Esophagus squamous epithelium (tissue), 5 donors: Measurements from ENCODE around the gene VWA5A. TPM values are rescaled to one million over a fixed set of nuclear protein-coding genes. Genes with fewer than 3 reads are reported as not detected.

ENCODE experiments used
- DNase-seq: peaks from one replicate; lab custom pipeline; 2025; lab: John Stamatoyannopoulos, UW
- H3K27ac ChIP-seq, 4 donors: fragments of 200-600 bp; sonication (generic); one replicate each; pipeline ENCODE4 v1.5.1; 2016 to 2019; ENCODE audit warnings: mild to moderate bottlenecking in 1 of 4
- H3K27me3 ChIP-seq, 4 donors: fragments of 200-600 bp; sonication (generic); 1 replicate in 3 of 4; 2 replicates in 1 of 4; pipeline versions ENCODE4 v1.5.1 to v1.6.0; 2017 to 2021; ENCODE audit warnings: antibody characterized with exemption in 1 of 4
- H3K36me3 ChIP-seq, 3 donors: fragments of 200-600 bp; sonication (generic); one replicate each; pipeline ENCODE4 v1.5.1; 2016 to 2019
- H3K4me1 ChIP-seq, 3 donors: fragments of 200-600 bp; sonication (generic); one replicate each; pipeline ENCODE4 v1.5.1; 2017 to 2019
- H3K4me3 ChIP-seq, 4 donors: fragments of 200-600 bp; sonication (generic); 1 replicate in 3 of 4; 2 replicates in 1 of 4; pipeline ENCODE4 v1.5.1; 2016 to 2019; ENCODE audit warnings: mild to moderate bottlenecking in 2 of 4, moderate library complexity in 1 of 4
- H3K9me3 ChIP-seq, 3 donors: fragments of 200-600 bp; sonication (generic); one replicate each; pipeline ENCODE4 v1.5.1; 2016 to 2019
- CTCF ChIP-seq, 6 experiments: fragments of 450-650 bp in 4 of 6; fragments of 200-600 bp in 2 of 6; sonication (generic) in 2 of 6; IDR thresholded peaks; one replicate each; pipeline ENCODE4 v1.5.1; 2016 to 2019; ENCODE audit warnings: antibody characterized with exemption in 6 of 6, mild to moderate bottlenecking in 4 of 6, moderate library complexity in 4 of 6
- POLR2A ChIP-seq, 4 donors: fragments of 450-650 bp; IDR thresholded peaks; one replicate each; pipeline ENCODE4 v1.6.1; 2017; ENCODE audit warnings: antibody characterized with exemption in 4 of 4, mild to moderate bottlenecking in 4 of 4, moderate library complexity in 3 of 4
- WGBS, 2 donors: methylation state at CpG; one replicate each; pipeline ENCODE4 v1.1.5; 2018; 5-methylcytosine and 5-hydroxymethylcytosine counted together
- intact Hi-C: fragments of 100-400 bp; cut with DNase I; formaldehyde crosslinking; loops from one replicate; pipeline ENCODE4 v1.15.0; 2022
- total RNA-seq, 4 donors: library from RNA; depleted of rRNA; stranded (reverse); fragments of >200 nt; gene quantifications; one replicate each; pipeline ENCODE4 v1.1.0, GENCODE V29; 2016
- donor health status: DM: yes; HTN: yes; CAD: no.

The VWA5A gene
- total RNA-seq, 4 donors from 2014 or later = 2.7 to 19.8 (median 12.1) TPM

- H3K36me3 ChIP-seq = no peaks in the 10 kb centered on the region
- no peak overlapping the region for H3K4me3 ChIP-seq
- H3K27ac ChIP-seq = peak overlapping the region in 1 of 4 donors; percentile 10
- H3K27me3 ChIP-seq = no peaks in the 10 kb centered on the region
- intact Hi-C loops = no loop called here
- no peaks in the 10 kb centered on the region for H3K9me3 ChIP-seq
- no peak for DNase-seq
- WGBS, 2 donors = 15 to 26% methylated on average over 2 to 4 of the region's 4 CpGs
- peak in 5 of 6 experiments; percentile 37 to 69 (median 62) for TF ChIP-seq CTCF (IDR thresholded peaks at IDR 0.05)
- no peak for TF ChIP-seq POLR2A (IDR thresholded peaks at IDR 0.05)
- no peaks in the 10 kb centered on the region for H3K4me1 ChIP-seq
Measured at GRCh38 chr11:124195189-124195734, 80.0 kb downstream of the VWA5A start.

Other genes with a start within 250 kb of the VWA5A start
- not detected for gene TMEM225, start 229.8 kb upstream of the VWA5A start, total RNA-seq
- not detected for gene OR8D4, start 213.3 kb upstream of the VWA5A start, total RNA-seq
- gene OR4D5, start 175.8 kb upstream of the VWA5A start, total RNA-seq = not detected
- not detected for gene OR6T1, start 171.6 kb upstream of the VWA5A start, total RNA-seq
- not detected for gene OR10S1, start 137.7 kb upstream of the VWA5A start, total RNA-seq
- not detected for gene OR10G6, start 120.3 kb upstream of the VWA5A start, total RNA-seq
- gene OR10G4, start 102.5 kb upstream of the VWA5A start, total RNA-seq = not detected
- not detected for gene OR10G9, start 92.4 kb upstream of the VWA5A start, total RNA-seq
- not detected for gene OR10G8, start 88.7 kb upstream of the VWA5A start, total RNA-seq
- not detected for gene OR10G7, start 74.1 kb upstream of the VWA5A start, total RNA-seq
- gene OR10D3, start 67.9 kb downstream of the VWA5A start, total RNA-seq = not detected
- not detected for gene OR8G1, start 125.6 kb downstream of the VWA5A start, total RNA-seq
- gene OR8G5, start 140.9 kb downstream of the VWA5A start, total RNA-seq = not detected
- gene OR8D1, start 198.5 kb downstream of the VWA5A start, total RNA-seq = not detected
- not detected for gene OR8D2, start 204.7 kb downstream of the VWA5A start, total RNA-seq